ENCODE measurements around the gene LLGL1. TPM values are rescaled to one million over a fixed set of nuclear protein-coding genes. Genes with fewer than 3 reads are reported as not detected.
"Not testable (repeated sequence)": the region's sequence is repeated elsewhere in the genome, so short reads cannot be mapped to it uniquely, and the experiment has no call there.

LLGL1 gene
- total RNA-seq, 1 donor from 2014 or later = 22.4 TPM

- intact Hi-C loops (cut with micrococcal nuclease) = no loop called here
These were observed 34.2 kb upstream of the LLGL1 start for GRCh38 chr17:18191236-18191667.

- intact Hi-C loops (cut with micrococcal nuclease) = no loop called here
These were observed 33.5 kb upstream of the LLGL1 start for GRCh38 chr17:18191967-18192366.

GRCh38 chr17:18194394-18194793 is 31.0 kb upstream of the LLGL1 start:
- intact Hi-C loops (cut with micrococcal nuclease) = no loop called here

- intact Hi-C loops (cut with micrococcal nuclease) = no loop called here
These were observed 30.6 kb upstream of the LLGL1 start for GRCh38 chr17:18194804-18195203.

- intact Hi-C loops (cut with micrococcal nuclease) = no loop called here
These were observed 30.2 kb upstream of the LLGL1 start for GRCh38 chr17:18195246-18195645.

- intact Hi-C loops (cut with micrococcal nuclease) = no loop called here
These were observed 27.8 kb upstream of the LLGL1 start for GRCh38 chr17:18197535-18198194.

- intact Hi-C loops (cut with micrococcal nuclease) = no loop called here
These were observed 26.9 kb upstream of the LLGL1 start for GRCh38 chr17:18198530-18198929.

GRCh38 chr17:18201108-18201507 is 24.3 kb upstream of the LLGL1 start:
- intact Hi-C loops (cut with micrococcal nuclease) = no loop called here

- intact Hi-C loops (cut with micrococcal nuclease) = no loop called here
These were observed 22.1 kb upstream of the LLGL1 start for GRCh38 chr17:18203308-18203707.

- intact Hi-C loops (cut with micrococcal nuclease) = no loop called here
These were observed 19.6 kb upstream of the LLGL1 start for GRCh38 chr17:18205861-18206260.

GRCh38 chr17:18206962-18207361 is 18.5 kb upstream of the LLGL1 start:
- intact Hi-C loops (cut with micrococcal nuclease) = no loop called here

GRCh38 chr17:18208092-18208491 is 17.3 kb upstream of the LLGL1 start:
- intact Hi-C loops (cut with micrococcal nuclease) = no loop called here

GRCh38 chr17:18213666-18214270 is 11.7 kb upstream of the LLGL1 start:
- intact Hi-C loops (cut with micrococcal nuclease) = no loop called here

- intact Hi-C loops (cut with micrococcal nuclease) = not testable (repeated sequence)
These were observed 8.5 kb upstream of the LLGL1 start for GRCh38 chr17:18216906-18217305.

GRCh38 chr17:18217412-18218015 is 7.9 kb upstream of the LLGL1 start:
- intact Hi-C loops (cut with micrococcal nuclease) = no loop called here

GRCh38 chr17:18218756-18219415 is 6.5 kb upstream of the LLGL1 start:
- intact Hi-C loops (cut with micrococcal nuclease) = no loop called here

- intact Hi-C loops (cut with micrococcal nuclease) = loop anchor here (10.0 kb wide), 1 partner anchor 781 kb away; the partner anchor contains the start of gene FAM83G
These were observed 1.4 kb upstream of the LLGL1 start for GRCh38 chr17:18224053-18224386.

- intact Hi-C loops (cut with micrococcal nuclease) = loop anchor here (1.0 to 10.0 kb wide), 3 partner anchors 36 to 780 kb away; partner anchors contain the start of genes ALKBH5, FAM83G and MIEF2
These were observed 881 bp upstream of the LLGL1 start for GRCh38 chr17:18224387-18225120.

GRCh38 chr17:18225642-18226283 is 328 bp downstream of the LLGL1 start:
- intact Hi-C loops (cut with micrococcal nuclease) = loop anchor here (1.0 to 10.0 kb wide), 3 partner anchors 35 to 779 kb away; partner anchors contain the start of genes ALKBH5, FAM83G and MIEF2

GRCh38 chr17:18226284-18226945 is 980 bp downstream of the LLGL1 start:
- intact Hi-C loops (cut with micrococcal nuclease) = loop anchor here (10.0 kb wide), 1 partner anchor 778 kb away; the partner anchor contains the start of gene FAM83G

Data from T-helper 2 cell treated with Interferon-gamma antibody and Interleukin-4, amounts not matched to agents 100 ng/mL and 5 ng/mL, for 36 hours (primary cell).